HEK293 (cell line): ENCODE measurements around the gene NAGLU.

Experiments used
- CTCF ChIA-PET: fragments of 350-600 bp; formaldehyde crosslinking; extraction: SDS; loops from one replicate; lab custom pipeline; 2021; ENCODE audit warnings: antibody characterized with exemption; lab: Yijun Ruan, JAX
- POLR2A ChIA-PET: fragments of 300-600 bp; formaldehyde crosslinking; extraction: SDS; loops from one replicate; lab custom pipeline; 2020; ENCODE audit warnings: antibody characterized with exemption, inconsistent platforms; lab: Yijun Ruan, JAX
- H3K27ac ChIP-seq: fragments of 200-500 bp; sonication (Bioruptor generic); 2 replicates; pipeline ENCODE4 v1.5.1; 2014; ENCODE audit warnings: low read depth, low read length, control low read depth, inconsistent platforms; ENCODE audit errors: extremely low read depth
- H3K36me3 ChIP-seq, 2 experiments: fragments of 200-500 bp in 1 of 2; sonication (Bioruptor generic) in 1 of 2; 1 replicate in 1 of 2; 2 replicates in 1 of 2; pipeline ENCODE4 v1.5.1; 2014 to 2017; ENCODE audit warnings: inconsistent platforms in 2 of 2, low read length in 2 of 2; ENCODE audit not compliant: control insufficient read depth in 2 of 2, insufficient read depth in 1 of 2
- H3K4me1 ChIP-seq: fragments of 200-500 bp; sonication (Bioruptor generic); 2 replicates; pipeline ENCODE4 v1.5.1; 2014; ENCODE audit warnings: mild to moderate bottlenecking, low read length, inconsistent platforms; ENCODE audit not compliant: control insufficient read depth, insufficient read depth
- H3K4me3 ChIP-seq: 2 replicates; pipeline ENCODE4 v1.5.1; 2011; ENCODE audit warnings: low read depth, mild to moderate bottlenecking, control low read depth, low read length, moderate library complexity
- H3K9me3 ChIP-seq: fragments of 200-500 bp; sonication (Bioruptor generic); 2 replicates; pipeline ENCODE4 v1.5.1; 2014; ENCODE audit warnings: low read depth, low read length, inconsistent platforms; ENCODE audit not compliant: control insufficient read depth, insufficient read depth
- KLF10 ChIP-seq: fragments of 450-650 bp; IDR thresholded peaks from 2 replicates; pipeline ENCODE4 v1.5.1; 2018; ENCODE audit warnings: missing biosample characterization, mild to moderate bottlenecking, missing genetic modification characterization
- KLF8 ChIP-seq: fragments of 450-650 bp; formaldehyde crosslinking; IDR thresholded peaks from 2 replicates; pipeline ENCODE4 v1.5.1; 2016; ENCODE audit warnings: missing biosample characterization, missing genetic modification characterization
- SETDB1 ChIP-seq: IDR thresholded peaks from one replicate; pipeline ENCODE4 v1.6.1; 2017; ENCODE audit warnings: mild to moderate bottlenecking, low read length, moderate library complexity, mixed read lengths; ENCODE audit not compliant: insufficient read length
- SP2 ChIP-seq: fragments of 450-650 bp; formaldehyde crosslinking; IDR thresholded peaks from 2 replicates; pipeline ENCODE4 v1.5.1; 2016; ENCODE audit warnings: missing biosample characterization, missing genetic modification characterization
- TCF7L2 ChIP-seq: IDR thresholded peaks from 2 replicates; pipeline ENCODE4 v1.6.1; 2011; ENCODE audit warnings: low read depth, mild to moderate bottlenecking, inconsistent platforms, low read length, moderate library complexity, borderline replicate concordance
- TRIM28 ChIP-seq: IDR thresholded peaks from 2 replicates; pipeline ENCODE4 v1.6.1; 2011; ENCODE audit warnings: low read length, control low read depth, borderline replicate concordance
- ZBTB17 ChIP-seq: fragments of 450-650 bp; formaldehyde crosslinking; IDR thresholded peaks from 2 replicates; pipeline ENCODE4 v1.5.1; 2016; ENCODE audit warnings: missing biosample characterization, missing genetic modification characterization
- ZFP3 ChIP-seq: fragments of 450-650 bp; formaldehyde crosslinking; IDR thresholded peaks from 2 replicates; pipeline ENCODE4 v1.5.1; 2016; ENCODE audit warnings: low read depth, missing biosample characterization, missing genetic modification characterization
- ZFP37 ChIP-seq: fragments of 450-650 bp; formaldehyde crosslinking; IDR thresholded peaks from 2 replicates; pipeline ENCODE4 v1.5.1; 2016; ENCODE audit warnings: missing biosample characterization, missing genetic modification characterization
- ZIC2 ChIP-seq: fragments of 450-650 bp; formaldehyde crosslinking; IDR thresholded peaks from 2 replicates; pipeline ENCODE4 v1.5.1; 2016; ENCODE audit warnings: missing biosample characterization, missing genetic modification characterization
- ZNF112 ChIP-seq: fragments of 450-650 bp; formaldehyde crosslinking; IDR thresholded peaks from 2 replicates; pipeline ENCODE4 v1.5.0; 2017; ENCODE audit warnings: missing biosample characterization, missing genetic modification characterization
- ZNF157 ChIP-seq: fragments of 450-650 bp; formaldehyde crosslinking; IDR thresholded peaks from 2 replicates; pipeline ENCODE4 v1.5.1; 2016; ENCODE audit warnings: missing biosample characterization, missing genetic modification characterization
- ZNF19 ChIP-seq: fragments of 450-650 bp; formaldehyde crosslinking; IDR thresholded peaks from 2 replicates; pipeline ENCODE4; 2016; ENCODE audit warnings: missing biosample characterization, missing genetic modification characterization, low read depth
- ZNF292 ChIP-seq: fragments of 450-650 bp; formaldehyde crosslinking; IDR thresholded peaks from 2 replicates; pipeline ENCODE4 v1.5.1; 2016; ENCODE audit warnings: low read depth, missing biosample characterization, missing genetic modification characterization, borderline replicate concordance
- ZNF37A ChIP-seq: fragments of 450-650 bp; IDR thresholded peaks from 2 replicates; pipeline ENCODE4 v1.5.1; 2018; ENCODE audit warnings: missing biosample characterization, missing genetic modification characterization
- ZNF513 ChIP-seq: fragments of 450-650 bp; IDR thresholded peaks from 2 replicates; pipeline ENCODE4 v1.5.1; 2018; ENCODE audit warnings: missing biosample characterization, missing genetic modification characterization
- ZNF530 ChIP-seq: fragments of 450-650 bp; formaldehyde crosslinking; IDR thresholded peaks from 2 replicates; pipeline ENCODE4 v1.5.1; 2016; ENCODE audit warnings: low read depth, missing biosample characterization, missing genetic modification characterization
- ZNF596 ChIP-seq: fragments of 450-650 bp; IDR thresholded peaks from 2 replicates; pipeline ENCODE4 v1.5.0; 2018; ENCODE audit warnings: missing biosample characterization, mild to moderate bottlenecking, missing genetic modification characterization, moderate library complexity
- ZNF623 ChIP-seq: fragments of 450-650 bp; formaldehyde crosslinking; IDR thresholded peaks from 2 replicates; pipeline ENCODE4 v1.5.1; 2016; ENCODE audit warnings: missing biosample characterization, missing genetic modification characterization
- ZNF624 ChIP-seq: fragments of 450-650 bp; formaldehyde crosslinking; IDR thresholded peaks from 2 replicates; pipeline ENCODE4 v1.5.1; 2017; ENCODE audit warnings: missing biosample characterization, missing genetic modification characterization
- ZNF776 ChIP-seq: fragments of 450-650 bp; formaldehyde crosslinking; IDR thresholded peaks from 2 replicates; pipeline ENCODE4 v1.5.0; 2017; ENCODE audit warnings: missing biosample characterization, missing genetic modification characterization, borderline replicate concordance
- ZSCAN16 ChIP-seq: fragments of 450-650 bp; formaldehyde crosslinking; IDR thresholded peaks from 2 replicates; pipeline ENCODE4 v1.5.1; 2016; ENCODE audit warnings: missing biosample characterization, missing genetic modification characterization
- ZSCAN23 ChIP-seq: fragments of 450-650 bp; formaldehyde crosslinking; IDR thresholded peaks from 2 replicates; pipeline ENCODE4 v1.5.1; 2016; ENCODE audit warnings: missing biosample characterization, missing genetic modification characterization
- ZSCAN30 ChIP-seq: fragments of 450-650 bp; IDR thresholded peaks from 2 replicates; pipeline ENCODE4 v1.5.1; 2018; ENCODE audit warnings: missing biosample characterization, mild to moderate bottlenecking, missing genetic modification characterization, moderate library complexity
- TF ChIP-seq, protein P1 (sequence below): fragments of 450-650 bp; formaldehyde crosslinking; IDR thresholded peaks from 2 replicates; pipeline ENCODE4; 2016; ENCODE audit warnings: missing biosample characterization, missing genetic modification characterization
- TF ChIP-seq, protein P2 (sequence below): fragments of 450-650 bp; formaldehyde crosslinking; IDR thresholded peaks from 2 replicates; pipeline ENCODE4 v1.5.1; 2016; ENCODE audit warnings: missing biosample characterization, missing genetic modification characterization

Gene NAGLU

GRCh38 chr17:42536048-42536371 lies at the start of gene NAGLU (continued):
- peak; percentile 98 for TF ChIP-seq KLF10 (tag by site-specific recombination)
- no peak for TF ChIP-seq ZFP3 (tag by site-specific recombination)
- TF ChIP-seq ZBTB17 (tag by site-specific recombination) = no peak
- TF ChIP-seq ZNF530 = no peak
- no peak for TF ChIP-seq ZNF513 (tag by site-specific recombination)
- TF ChIP-seq TRIM28 = no peak
- TF ChIP-seq, protein P1, sequence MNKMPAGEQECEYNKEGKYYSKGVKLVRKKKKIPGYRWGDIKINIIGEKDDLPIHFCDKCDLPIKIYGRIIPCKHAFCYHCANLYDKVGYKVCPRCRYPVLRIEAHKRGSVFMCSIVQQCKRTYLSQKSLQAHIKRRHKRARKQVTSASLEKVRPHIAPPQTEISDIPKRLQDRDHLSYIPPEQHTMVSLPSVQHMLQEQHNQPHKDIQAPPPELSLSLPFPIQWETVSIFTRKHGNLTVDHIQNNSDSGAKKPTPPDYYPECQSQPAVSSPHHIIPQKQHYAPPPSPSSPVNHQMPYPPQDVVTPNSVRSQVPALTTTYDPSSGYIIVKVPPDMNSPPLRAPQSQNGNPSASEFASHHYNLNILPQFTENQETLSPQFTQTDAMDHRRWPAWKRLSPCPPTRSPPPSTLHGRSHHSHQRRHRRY (tag by site-specific recombination) = no peak
- TF ChIP-seq SETDB1 = no peak
- TF ChIP-seq ZSCAN30 (tag by site-specific recombination) = peak; percentile 76; the same call in 1 of the 2 replicates
- TF ChIP-seq ZNF624 (tag by site-specific recombination) = no peak
- TF ChIP-seq ZSCAN16 (tag by site-specific recombination) = no peak
- no peak for TF ChIP-seq ZNF623 (tag by site-specific recombination)
- peak; percentile 37; the same call in 1 of the 2 replicates for TF ChIP-seq ZNF596 (tag by site-specific recombination)
- no peak for TF ChIP-seq ZNF112 (tag by site-specific recombination)
- no peak for TF ChIP-seq ZSCAN23 (tag by site-specific recombination)
- no peak for TF ChIP-seq ZNF776 (tag by site-specific recombination)
- TF ChIP-seq ZNF37A = no peak
- TF ChIP-seq ZNF19 (tag by site-specific recombination) = no peak
- TF ChIP-seq KLF8 = peak; percentile 67; the same call in 1 of the 2 replicates
- TF ChIP-seq ZNF157 (tag by site-specific recombination) = no peak
- peak; percentile 65 for TF ChIP-seq SP2
- no peak for TF ChIP-seq ZFP37 (tag by site-specific recombination)
- peak; percentile 84 for TF ChIP-seq ZIC2

DNA sequence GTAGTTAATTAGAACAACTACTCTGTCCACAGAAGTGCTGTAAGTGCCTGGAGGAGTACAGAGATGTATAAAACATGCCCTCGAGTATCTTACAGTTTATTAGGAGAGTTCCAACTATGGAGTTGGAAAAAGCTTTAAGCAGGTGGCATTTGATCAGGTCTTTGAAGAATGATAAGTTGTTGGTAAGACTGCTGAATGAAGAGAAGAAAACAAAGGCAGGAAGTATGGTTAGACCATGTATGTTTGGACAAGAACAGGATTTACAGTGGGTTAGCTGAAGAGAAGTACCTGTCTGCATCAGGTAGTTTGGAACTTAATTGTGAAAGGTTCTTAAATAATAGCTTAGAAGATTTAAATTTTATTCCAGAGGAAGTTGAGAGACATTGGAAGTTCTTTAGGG lies 48.0 kb upstream of the NAGLU start:
- Histone ChIP-seq H3K27ac (no peak overlapping the region), H3K4me1 (no peaks in the 10 kb centered on the region), H3K9me3 (no peaks in the 10 kb centered on the region), H3K36me3 (peaks cover 61 to 85% of the 10 kb centered on the region in 2 experiments), H3K4me3 (no peak overlapping the region)
- TF ChIP-seq, protein P2, sequence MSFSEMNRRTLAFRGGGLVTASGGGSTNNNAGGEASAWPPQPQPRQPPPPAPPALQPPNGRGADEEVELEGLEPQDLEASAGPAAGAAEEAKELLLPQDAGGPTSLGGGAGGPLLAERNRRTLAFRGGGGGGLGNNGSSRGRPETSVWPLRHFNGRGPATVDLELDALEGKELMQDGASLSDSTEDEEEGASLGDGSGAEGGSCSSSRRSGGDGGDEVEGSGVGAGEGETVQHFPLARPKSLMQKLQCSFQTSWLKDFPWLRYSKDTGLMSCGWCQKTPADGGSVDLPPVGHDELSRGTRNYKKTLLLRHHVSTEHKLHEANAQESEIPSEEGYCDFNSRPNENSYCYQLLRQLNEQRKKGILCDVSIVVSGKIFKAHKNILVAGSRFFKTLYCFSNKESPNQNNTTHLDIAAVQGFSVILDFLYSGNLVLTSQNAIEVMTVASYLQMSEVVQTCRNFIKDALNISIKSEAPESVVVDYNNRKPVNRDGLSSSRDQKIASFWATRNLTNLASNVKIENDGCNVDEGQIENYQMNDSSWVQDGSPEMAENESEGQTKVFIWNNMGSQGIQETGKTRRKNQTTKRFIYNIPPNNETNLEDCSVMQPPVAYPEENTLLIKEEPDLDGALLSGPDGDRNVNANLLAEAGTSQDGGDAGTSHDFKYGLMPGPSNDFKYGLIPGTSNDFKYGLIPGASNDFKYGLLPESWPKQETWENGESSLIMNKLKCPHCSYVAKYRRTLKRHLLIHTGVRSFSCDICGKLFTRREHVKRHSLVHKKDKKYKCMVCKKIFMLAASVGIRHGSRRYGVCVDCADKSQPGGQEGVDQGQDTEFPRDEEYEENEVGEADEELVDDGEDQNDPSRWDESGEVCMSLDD (tag by site-specific recombination) = no peak
- TF ChIP-seq TCF7L2 = no peak
- no peak for TF ChIP-seq ZNF292 (tag by site-specific recombination)
- ChIA-PET POLR2A (no interaction called here), CTCF (interaction anchor here (1.0 kb wide), 1 partner anchor 266 kb away, joined by 4 read pairs; no protein-coding TSS in a partner anchor)
